SIG-M5 treated with dmso at 0.1 percent for 504 hours (cell line): ENCODE data around the gene DGKB.
A peak's percentile ranks its signal among the peaks of the same experiment; 100 is the strongest.

Experiments used
- DNase-seq: peaks from one replicate; lab custom pipeline; 2025; ENCODE audit not compliant: unreplicated experiment; lab: John Stamatoyannopoulos, UW

The DGKB gene

DNA sequence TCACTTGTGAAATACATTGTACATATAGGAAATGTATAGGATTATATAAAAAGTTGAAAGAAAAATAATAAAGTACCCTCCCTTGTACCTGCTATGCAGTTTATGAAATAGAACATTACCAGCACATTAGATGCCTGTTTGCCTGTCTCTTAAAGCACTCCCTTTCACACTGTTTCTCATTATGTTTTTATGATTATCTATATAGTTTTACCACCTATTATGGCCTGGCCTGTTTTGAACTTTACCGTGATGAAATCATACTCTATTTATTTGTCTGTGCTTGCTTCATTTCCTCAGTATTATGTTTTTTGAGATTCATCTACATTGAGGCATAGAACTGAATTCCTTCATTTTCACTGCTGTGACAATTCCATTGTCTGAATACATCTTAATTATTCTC, 41.1 kb downstream of the DGKB start:
- DNase-seq: no peak

DNA sequence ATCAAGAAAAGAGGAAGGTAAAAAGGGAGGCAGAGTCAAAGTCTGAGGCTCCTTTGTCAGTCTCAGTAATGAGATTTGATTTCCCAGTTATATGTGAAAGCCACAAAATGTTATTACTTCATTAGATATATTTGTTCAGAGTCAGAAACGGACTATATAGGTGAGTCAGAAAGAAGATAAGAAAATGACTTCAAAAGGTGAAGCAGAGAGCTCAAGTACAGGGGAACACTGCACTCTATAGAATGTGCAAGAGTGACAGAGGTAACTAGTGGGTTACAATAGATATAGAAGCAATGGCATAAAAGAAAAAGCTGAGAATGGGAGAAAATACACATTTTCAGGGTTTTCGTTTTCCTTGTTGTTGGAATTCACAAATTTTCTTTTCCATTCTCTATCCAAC, 43.3 kb downstream of the DGKB start:
- no peak for DNase-seq

DNA sequence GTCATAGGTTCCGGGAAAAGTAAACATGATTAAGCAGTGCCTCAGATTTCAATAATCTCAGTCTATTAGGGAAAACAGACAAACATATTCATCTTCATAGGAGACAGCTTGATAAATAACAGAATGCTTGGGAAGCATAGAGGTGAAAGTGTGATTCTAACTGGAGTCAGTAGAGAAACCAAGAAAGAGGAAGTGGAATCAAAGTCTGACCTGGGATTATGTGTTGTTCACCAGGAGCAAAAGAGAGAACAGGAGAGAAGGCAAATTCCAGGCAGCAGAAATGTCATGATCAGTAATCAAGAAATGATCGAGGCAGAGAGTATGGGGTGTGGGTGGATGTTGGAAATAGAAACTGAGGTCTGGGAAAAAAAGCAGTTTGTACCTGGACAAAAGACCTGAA, 43.7 kb downstream of the DGKB start:
- DNase-seq: peak; percentile 2

DNA sequence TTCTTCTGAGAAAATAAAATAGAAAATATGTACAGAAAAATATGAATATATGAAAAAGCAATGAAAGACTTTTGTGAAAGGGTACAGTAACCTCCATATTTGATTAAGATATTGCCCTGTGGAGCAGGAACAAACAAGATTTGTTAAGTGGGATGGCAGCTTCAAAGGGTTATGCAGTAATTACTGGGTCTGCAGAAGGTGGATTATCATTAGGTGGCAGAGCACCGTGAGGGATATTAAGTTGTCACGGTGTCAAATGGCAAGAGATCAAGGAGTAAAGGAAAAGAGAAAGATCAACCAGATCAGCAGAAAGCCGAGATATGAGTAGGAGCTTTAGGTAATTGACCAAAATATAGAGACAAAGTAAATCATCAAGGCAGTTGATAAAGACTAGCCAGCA, 44.1 kb downstream of the DGKB start:
- DNase-seq: no peak

DNA sequence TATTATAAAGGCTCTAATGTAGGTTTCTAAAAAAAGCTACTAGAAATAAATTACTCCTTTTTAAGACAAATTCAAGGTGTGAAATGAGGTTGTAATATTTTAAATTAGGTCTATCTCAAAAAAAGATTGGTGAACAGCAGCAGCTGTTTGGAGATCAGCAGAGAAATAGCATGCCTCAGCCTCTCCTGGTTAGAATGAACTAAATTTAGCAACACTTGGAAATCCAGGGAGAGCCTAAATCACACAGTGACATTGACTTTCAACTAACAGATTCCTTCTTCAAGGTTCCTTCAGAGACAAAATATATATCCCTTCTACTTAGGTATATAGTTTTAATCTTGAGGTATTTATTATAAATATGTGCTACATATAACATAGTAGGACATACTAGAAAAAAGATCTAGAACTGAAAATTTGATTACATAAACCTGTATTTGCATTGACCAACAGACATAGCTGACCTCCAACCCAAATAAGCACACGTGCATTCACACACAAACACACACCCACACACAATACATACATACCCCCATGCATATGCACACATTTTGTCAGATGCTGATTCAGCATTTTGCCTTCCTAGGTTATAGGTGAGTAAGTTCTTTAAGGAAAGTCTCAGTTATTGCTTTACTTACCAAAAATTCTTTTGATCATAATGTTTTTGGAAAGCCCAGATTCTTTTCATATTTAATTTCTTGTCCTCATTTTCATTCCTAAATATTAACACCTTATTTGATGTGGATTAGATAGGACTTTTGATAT, 47.3 kb downstream of the DGKB start:
- DNase-seq: no peak

DNA sequence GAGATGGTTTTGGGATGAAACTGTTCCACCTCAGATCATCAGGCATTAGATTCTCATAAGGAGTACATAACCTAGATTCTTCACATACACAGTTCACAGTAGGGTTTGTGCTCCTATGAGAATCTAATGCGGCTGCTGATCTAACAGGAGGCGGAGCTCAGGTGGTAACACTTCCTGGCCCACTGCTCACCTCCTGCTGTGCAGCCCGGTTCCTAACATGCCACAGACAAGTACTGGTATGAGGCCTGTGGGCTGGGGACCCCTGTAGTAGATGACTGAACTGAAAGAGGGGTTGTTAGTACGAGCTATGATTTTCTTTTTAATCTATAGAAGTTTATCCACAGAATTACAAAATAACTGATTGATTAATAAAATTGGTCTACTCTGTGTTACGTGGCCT, 48.1 kb downstream of the DGKB start:
- DNase-seq: no peak

DNA sequence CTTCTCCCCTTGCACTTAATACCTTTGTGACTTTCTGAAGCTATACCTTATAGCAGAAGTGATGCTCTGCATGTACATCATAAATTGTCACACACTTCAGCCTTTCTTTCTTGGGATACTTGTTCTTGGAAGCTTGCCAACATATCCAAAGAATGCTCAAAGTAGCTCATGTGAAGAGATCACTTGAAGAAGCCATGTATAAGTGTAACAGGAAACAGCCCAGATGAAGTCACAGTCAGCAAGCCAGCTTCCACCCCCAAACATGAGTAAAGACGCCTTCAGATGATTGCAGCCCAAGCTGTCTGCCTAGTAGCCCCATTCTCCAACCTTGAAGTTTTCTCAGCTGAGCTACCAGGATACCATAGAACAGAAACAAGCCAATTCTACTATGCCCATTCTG, 50.9 kb downstream of the DGKB start:
- no peak for DNase-seq

DNA sequence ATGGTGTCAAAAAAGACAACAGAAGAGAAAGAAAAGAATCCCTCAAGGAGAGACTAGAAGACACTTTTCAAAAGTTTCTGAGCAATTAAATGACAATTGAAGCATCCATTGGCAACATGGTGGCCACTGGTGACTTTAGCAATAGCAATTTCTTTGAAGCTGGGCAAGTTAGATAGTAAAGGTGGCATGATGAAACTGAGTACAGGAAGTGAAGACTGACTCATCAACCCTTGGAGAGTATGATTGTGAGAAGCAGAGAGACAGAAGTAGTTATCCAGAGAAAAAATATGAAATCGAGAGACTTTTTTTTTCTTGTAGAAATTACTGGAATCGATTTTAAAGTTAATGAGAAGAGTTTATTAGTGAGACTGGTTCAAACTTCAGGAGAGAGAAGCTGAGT, 52.5 kb downstream of the DGKB start:
- peak; percentile 46 for DNase-seq

DNA sequence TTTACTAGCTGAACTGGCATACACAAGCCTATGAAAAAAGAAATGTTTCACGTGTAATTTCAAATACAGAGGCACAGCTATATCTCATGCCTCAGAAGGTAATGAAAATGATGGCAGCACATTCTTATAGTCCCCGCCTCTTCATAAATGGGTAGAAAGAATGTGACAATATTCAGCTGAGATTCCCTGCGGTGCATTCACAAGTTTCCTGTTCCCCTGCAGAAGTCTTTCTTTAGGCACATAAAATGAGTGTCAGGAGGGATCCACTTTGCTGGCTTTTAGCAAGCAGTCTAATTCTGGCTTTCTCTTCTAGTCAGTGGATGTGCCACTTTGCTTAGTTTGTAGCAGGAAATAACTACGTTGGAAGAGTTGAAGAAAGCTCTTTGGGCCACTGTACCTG, 56.1 kb downstream of the DGKB start:
- no peak for DNase-seq

DNA sequence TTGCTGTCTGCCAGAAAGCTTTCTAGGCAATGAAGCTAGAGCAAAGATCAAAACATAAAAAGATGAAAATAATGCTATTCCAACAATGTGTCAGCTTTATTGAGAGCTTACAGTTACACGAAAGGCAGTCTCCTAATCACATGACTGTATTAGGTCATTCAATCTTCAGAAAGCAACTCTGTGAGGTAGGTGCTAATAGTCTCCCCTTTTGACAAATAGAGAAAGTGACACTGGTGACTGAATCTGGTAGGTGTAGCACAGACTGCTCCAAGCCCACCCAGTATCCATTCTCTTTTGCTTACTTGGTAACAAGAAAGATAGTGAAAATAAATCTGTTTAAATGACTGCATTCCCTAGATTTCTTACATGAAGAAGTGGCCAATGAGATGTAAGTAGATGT, 58.8 kb downstream of the DGKB start:
- no peak for DNase-seq

DNA sequence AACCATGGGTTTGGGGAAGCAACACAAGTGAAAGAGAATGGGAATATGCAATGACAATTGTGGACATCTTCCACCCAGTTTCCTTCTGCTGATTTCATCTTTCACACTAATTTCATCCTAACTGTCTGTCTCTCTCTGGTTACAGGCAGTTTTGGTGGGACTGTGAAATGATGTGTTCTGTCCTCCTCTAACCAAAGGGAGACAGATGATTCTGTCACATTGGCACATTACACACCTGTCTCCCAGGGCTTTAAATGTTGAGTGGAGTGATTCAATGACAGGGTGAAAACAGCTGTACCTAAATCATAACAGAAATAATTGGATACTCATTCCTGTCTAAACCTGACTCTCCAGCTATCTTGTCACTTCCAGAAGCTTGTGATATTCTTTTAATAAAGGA, 60.0 kb downstream of the DGKB start:
- no peak for DNase-seq

DNA sequence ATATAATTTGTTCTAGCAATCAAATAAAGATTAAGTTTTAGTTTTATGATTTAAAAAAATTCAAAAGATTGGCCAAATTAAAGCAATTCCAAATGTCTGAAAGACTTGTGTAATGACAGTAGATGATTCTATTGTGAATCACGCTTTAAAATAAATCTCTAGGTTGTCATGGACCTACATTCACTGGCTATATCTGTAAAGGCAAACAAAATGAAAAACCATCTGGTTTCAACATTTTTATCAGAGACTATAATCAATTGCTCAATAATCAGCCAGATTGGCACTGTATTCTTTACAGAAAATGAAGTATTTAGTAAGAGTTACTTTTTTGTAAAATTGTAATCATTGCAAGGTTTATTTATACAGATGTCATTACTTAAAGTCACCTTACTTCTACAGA, 60.7 kb downstream of the DGKB start:
- DNase-seq: no peak

DNA sequence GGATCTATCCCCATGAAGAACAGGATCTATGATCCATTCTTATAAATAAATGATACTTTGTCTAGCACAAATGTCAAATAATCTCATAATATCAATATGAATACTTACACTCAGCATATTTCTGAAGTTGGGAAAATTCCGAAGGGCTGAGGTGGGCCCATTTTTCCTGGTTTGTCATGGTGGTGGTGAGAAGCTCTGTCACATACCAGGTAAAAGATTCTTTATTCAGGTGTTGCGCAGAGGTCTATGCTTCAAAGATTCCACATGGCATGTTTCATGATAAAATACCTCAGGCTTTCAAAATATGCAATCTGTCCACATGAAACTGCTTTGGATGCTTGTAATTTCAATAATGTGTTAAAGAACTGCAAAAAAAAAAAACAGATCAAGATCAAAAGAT, 61.5 kb downstream of the DGKB start:
- no peak for DNase-seq

DNA sequence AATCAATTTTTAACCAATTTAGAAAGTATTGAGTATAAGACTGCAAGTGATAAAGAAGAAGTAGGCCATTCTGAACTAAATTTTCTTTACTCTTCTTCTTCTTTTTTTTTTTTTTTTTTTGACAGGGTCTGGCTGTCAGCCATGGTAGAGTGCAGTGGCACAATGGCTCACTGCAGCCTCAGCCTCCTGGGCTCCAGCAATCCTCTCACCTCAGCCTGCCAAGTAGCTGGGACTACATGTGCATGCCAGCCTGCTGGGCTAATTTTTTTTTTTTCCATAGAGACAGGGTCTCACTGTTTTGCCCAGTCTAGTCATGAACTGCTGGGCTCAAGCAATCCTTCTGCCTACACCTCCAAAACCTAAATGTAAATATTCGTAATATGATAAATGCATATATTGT, 63.2 kb downstream of the DGKB start:
- no peak for DNase-seq

DNA sequence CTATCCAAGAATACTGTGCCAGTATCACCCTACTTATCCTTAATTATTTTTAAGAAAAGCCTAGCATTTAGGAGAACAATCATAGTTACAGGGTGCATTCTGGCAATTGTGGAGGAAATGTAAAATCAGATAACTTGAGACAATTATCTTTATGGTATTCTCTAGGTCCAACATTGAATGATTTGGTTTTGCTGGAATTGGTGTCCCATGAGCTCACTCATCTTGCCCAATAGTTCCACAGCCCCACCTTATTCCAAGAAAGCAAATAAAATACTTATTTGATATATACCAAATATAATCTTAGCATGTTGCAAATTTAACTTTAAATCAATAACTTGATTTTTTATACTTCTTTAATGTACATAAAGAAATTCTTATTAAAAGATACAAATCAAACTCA, 65.3 kb downstream of the DGKB start:
- DNase-seq: no peak

DNA sequence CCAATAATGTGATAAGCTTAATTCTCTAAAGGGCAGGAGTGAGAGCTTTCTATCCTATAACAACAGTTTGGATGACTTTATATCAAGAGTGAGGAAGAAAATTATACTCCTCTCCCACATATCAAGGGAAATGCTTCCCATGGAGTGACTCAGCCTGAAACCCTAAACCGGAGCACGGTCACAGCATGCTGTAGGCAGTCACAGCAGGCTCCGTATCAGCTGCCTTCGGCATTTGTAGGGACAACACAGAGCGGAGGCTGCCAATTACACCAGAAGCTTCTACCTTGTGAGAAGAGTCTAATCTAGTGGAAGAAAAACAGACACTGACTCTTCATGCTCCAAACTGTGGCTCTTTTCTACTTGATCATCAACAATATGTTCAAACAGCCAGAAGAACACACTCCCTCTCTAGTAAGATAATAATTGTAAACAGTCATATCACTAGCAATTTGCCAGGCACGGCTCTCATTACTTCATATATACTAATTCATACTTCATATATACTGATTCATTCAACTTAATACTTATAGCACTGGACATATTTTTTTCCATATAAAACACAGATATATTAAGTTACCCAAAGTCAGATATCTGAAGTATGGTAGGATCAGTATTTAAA, 65.9 kb downstream of the DGKB start:
- DNase-seq: no peak

DNA sequence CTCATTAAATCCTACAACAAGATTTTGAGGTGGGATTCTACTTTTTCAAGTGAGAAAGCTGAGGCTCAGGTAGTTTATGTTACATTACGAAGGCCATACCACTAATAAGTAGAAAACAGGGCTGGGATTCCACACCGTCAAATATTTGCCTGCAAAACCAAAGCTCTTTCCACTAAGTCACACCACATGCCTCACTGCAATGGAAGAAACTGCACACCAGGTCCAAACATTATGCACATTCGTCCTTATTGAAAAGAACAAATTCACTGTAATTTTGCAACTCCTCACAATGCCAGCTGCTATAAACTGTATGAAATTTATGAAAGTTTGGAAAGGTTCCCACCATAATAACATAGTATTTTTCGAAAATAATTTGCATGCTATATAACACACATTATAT, 66.5 kb downstream of the DGKB start:
- DNase-seq: no peak

DNA sequence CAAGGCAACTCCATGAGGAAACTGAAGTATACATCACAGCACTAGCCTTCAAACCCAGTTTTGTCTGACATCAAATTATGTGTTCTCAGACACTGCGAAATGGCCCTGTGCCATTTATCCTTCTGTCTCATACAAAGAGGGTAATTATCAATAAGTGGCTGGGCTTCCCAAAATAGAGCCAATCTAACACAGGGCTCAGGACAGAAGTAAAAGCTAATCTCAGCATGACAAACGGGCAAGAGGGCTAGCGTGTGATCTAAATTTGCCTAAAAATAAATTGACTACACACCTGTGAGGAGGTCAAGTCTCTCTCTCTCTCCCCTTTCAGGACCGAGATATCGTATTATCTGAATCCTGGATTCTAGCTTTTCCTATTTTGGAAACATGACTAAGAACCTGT, 67.2 kb downstream of the DGKB start:
- no peak for DNase-seq

DNA sequence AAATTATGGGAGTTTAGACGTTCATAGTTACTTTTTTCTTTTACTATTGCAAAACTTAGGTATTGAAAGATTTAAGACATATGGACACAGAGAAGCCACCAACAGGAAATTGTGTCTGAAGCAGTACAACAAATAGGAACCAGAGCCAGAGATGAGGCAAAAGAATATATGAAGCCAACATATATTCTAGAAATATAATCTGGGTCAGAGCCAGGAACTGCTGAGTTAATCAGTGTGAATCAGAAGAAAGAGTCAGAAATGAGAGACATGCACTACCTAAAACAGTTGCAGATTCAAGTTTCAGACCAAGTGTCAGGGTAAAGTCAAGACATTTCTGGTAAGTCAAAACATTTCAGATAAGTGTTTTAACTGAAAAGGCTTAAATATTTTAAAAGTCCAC, 67.7 kb downstream of the DGKB start:
- DNase-seq: no peak

DNA sequence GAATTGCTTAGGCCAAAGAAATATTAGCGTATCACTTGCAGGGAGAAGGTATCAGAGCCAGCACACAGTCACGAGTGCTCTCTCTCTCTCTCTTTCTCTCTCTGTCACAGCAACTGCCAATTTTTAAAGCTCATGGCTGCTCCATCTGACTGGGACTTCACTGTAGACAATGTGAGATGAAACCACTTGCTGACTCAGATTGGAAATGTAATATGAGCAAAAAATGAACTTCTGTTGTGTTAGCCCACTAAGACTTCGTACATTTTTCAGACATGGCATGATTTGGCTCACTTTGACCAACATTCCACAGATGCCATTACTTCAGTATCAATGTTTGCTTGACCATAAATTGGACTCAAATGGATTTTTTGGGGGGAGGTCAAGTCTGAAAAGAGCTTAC, 68.1 kb downstream of the DGKB start:
- no peak for DNase-seq

DNA sequence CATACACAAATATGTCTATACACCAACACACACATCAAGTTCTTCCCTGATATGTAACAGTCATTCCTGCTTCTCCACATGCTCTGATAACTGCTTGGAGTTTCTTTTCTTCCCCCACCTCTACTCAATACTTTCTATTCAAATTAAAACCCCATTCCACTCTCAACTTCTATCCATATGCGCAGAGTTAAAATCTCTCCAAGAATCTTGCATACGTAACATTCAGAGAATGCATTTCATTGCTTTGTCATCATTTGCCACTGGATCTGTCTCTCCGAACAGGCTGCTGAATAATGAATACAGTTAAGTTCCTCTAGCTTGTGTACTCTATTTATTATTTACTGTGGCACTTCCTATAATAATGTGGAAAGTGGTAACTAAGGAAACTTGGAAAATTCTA, 68.8 kb downstream of the DGKB start:
- no peak for DNase-seq

DNA sequence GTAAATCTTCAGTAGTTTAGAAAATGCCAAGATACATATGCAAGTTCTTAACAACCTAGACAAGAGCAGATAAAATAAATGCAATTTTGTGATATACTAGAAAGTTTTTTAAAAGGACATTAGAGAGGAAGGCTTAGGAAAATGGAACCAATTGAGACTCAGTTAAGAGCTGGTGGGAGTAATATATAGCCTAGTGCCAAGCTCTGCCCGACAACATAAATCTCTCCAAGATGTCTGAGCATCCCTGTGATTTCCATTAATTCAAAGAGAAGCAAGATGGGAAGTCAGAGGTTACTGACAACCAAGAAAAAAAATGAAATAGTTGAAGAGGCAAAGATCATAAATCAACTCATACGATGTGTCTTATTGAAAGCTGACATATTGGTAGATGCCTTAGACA, 74.5 kb downstream of the DGKB start:
- no peak for DNase-seq

DNA sequence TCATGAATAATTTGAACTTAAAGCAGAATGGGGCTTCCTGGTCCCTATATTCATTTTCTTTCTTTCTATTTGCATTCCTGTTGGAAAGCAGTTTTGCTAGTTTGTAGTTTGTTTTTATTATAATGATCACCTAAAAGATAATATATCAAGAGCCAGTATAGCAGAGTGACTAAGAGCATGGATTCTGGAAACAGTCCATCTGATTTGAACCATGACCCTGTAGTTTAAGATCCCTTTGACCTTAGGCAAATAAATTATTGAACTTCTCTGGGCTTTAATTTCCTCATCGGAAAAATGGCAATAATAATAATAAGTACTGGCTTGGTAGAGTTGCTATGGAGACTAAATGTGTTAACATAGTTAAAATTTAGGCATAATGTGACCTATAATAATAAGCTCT, 76.1 kb downstream of the DGKB start:
- DNase-seq: no peak
